ENCODE data around the gene ARL2.
A peak's percentile ranks its signal among the peaks of the same experiment; 100 is the strongest.
"Not testable (repeated sequence)": the region's sequence is repeated elsewhere in the genome, so short reads cannot be mapped to it uniquely, and the experiment has no call there.

Gene ARL2

GRCh38 chr11:65013888-65014725 lies at the start of gene ARL2:
Gene ARL2 (plus strand): TSS chr11:65014160. CDS start chr11:65014208, 48 bp downstream.
- peak; percentile 71 for DNase-seq (ENCODE audit: low read depth)

GRCh38 chr11:64967375-64967774 lies 46.6 kb upstream of the ARL2 start:
- DNase-seq (ENCODE audit: low read depth): no peak

- peak; percentile 82 for DNase-seq (ENCODE audit: low read depth)
These were observed 44.8 kb upstream of the ARL2 start for GRCh38 chr11:64969209-64969608.

- DNase-seq (ENCODE audit: low read depth): no peak
These were observed 43.2 kb upstream of the ARL2 start for GRCh38 chr11:64970731-64971151.

- DNase-seq (ENCODE audit: low read depth): no peak
These were observed 42.3 kb upstream of the ARL2 start, which contains the start of gene MAJIN for GRCh38 chr11:64971421-64972233. Gene MAJIN (minus strand): TSS chr11:64972108. CDS start chr11:64959405, 12,703 bp downstream.

GRCh38 chr11:64974124-64974523 lies 39.8 kb upstream of the ARL2 start:
- no peak for DNase-seq (ENCODE audit: low read depth)

- no peak for DNase-seq (ENCODE audit: low read depth)
These were observed 37.3 kb upstream of the ARL2 start for GRCh38 chr11:64976651-64977050.

GRCh38 chr11:64983339-64983738 lies 30.6 kb upstream of the ARL2 start:
- not testable (repeated sequence) for DNase-seq (ENCODE audit: low read depth)

GRCh38 chr11:64987998-64988854 lies 25.7 kb upstream of the ARL2 start:
- DNase-seq (ENCODE audit: low read depth): no peak

GRCh38 chr11:64989416-64989815 lies 24.5 kb upstream of the ARL2 start:
- no peak for DNase-seq (ENCODE audit: low read depth)

GRCh38 chr11:64990222-64990923 lies 23.6 kb upstream of the ARL2 start:
- no peak for DNase-seq (ENCODE audit: low read depth)

- no peak for DNase-seq (ENCODE audit: low read depth)
These were observed 19.6 kb upstream of the ARL2 start for GRCh38 chr11:64994318-64994717.

GRCh38 chr11:64996327-64996709 lies 17.6 kb upstream of the ARL2 start:
- DNase-seq (ENCODE audit: low read depth): no peak

GRCh38 chr11:64996710-64997380 lies 17.1 kb upstream of the ARL2 start, which contains the start of gene BATF2:
Gene BATF2 (minus strand): TSS chr11:64996971. CDS start chr11:64996914, 57 bp downstream.
- peak; percentile 40 for DNase-seq (ENCODE audit: low read depth)

- DNase-seq (ENCODE audit: low read depth): no peak
These were observed 15.8 kb upstream of the ARL2 start for GRCh38 chr11:64998141-64998540.

- no peak for DNase-seq (ENCODE audit: low read depth)
These were observed 15.1 kb upstream of the ARL2 start for GRCh38 chr11:64998690-64999431.

- DNase-seq (ENCODE audit: low read depth): no peak
These were observed 14.5 kb upstream of the ARL2 start for GRCh38 chr11:64999478-64999877.

- DNase-seq (ENCODE audit: low read depth): no peak
These were observed 11.3 kb upstream of the ARL2 start for GRCh38 chr11:65002706-65003105.

GRCh38 chr11:65003282-65003681 lies 10.7 kb upstream of the ARL2 start:
- DNase-seq (ENCODE audit: low read depth): no peak

- not testable (repeated sequence) for DNase-seq (ENCODE audit: low read depth)
These were observed 10.0 kb upstream of the ARL2 start for GRCh38 chr11:65003968-65004367.

All from HS-5 (cell line).